SK-N-MC (cell line): ENCODE measurements around the gene PIK3C2G.

Experiments
- DNase-seq: peaks from one replicate; pipeline ENCODE4 v3.0.0-alpha.2; 2011; ENCODE audit warnings: low read depth, low spot score
- H3K27ac ChIP-seq: fragments of 200-600 bp; sonication (generic); 2 replicates; pipeline ENCODE4 v1.5.1; 2016; ENCODE audit warnings: mixed run types
- H3K36me3 ChIP-seq: fragments of 200-600 bp; sonication (generic); 2 replicates; pipeline ENCODE4 v1.6.1; 2017; ENCODE audit warnings: antibody characterized with exemption, low read length, mixed read lengths; ENCODE audit not compliant: insufficient read depth
- H3K4me3 ChIP-seq: fragments of 200-600 bp; sonication (generic); 2 replicates; pipeline ENCODE4 v1.5.1; 2016
- H3K9ac ChIP-seq: fragments of 200-600 bp; sonication (generic); 2 replicates; pipeline ENCODE4 v1.8.0; 2017; ENCODE audit warnings: mixed run types, mixed read lengths; ENCODE audit not compliant: insufficient read length
- H3K9me3 ChIP-seq: fragments of 200-600 bp; sonication (generic); 2 replicates; pipeline ENCODE4 v1.6.1; 2017; ENCODE audit warnings: low read depth, mild to moderate bottlenecking, antibody characterized with exemption, low read length, moderate library complexity, mixed read lengths
- EZH2 ChIP-seq: fragments of 200-600 bp; sonication (generic); IDR thresholded peaks from one replicate; pipeline ENCODE4 v1.6.1; 2017; ENCODE audit warnings: antibody characterized with exemption
- FOXP2 ChIP-seq: optimal IDR thresholded peaks from 2 replicates; pipeline ENCODE3; 2011; ENCODE audit warnings: mild to moderate bottlenecking, moderate library complexity; ENCODE audit not compliant: insufficient read depth; ENCODE audit errors: extremely low read length, control extremely low read depth
- POLR2AphosphoS5 ChIP-seq: IDR thresholded peaks from 2 replicates; pipeline ENCODE4 v1.6.1; 2012; ENCODE audit warnings: mild to moderate bottlenecking, low read depth, low read length, borderline replicate concordance

The PIK3C2G gene

GRCh38 chr12:18313306-18313705 lies 52.0 kb downstream of the PIK3C2G start:
- TF ChIP-seq POLR2AphosphoS5 (no peak), EZH2 (no peak), FOXP2 (no peak)
- Histone ChIP-seq H3K9me3 (no peaks in the 10 kb centered on the region), H3K9ac (no peak overlapping the region), H3K27ac (no peak overlapping the region), H3K4me3 (no peak overlapping the region), H3K36me3 (no peaks in the 10 kb centered on the region)
- DNase-seq, result no peak

DNA sequence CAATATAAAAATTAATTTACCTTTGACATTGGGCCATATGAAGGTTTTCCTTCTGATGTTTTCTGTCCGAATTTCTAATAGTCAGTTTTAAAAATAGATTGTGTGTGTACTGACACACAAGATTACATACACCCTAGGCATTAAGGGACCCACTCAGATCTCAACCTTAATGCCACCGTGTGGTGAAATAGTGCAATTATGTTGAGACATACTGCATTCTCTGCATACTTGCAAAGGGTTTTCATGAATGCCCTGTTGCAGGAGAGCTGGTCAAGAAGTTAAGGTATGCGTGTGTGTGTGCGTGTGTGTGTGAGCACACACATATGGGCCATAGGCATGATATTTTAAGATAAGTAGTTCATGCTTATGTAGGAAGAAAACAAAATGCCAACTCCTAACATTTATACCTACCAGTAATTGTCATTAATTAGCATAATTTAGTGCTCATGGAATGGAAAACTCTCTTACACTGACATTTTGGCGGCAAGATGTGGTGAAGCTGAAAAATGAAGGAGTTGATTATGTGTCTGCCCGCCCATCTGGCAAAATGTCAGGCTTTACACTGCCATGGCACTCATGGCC lies 58.8 kb downstream of the PIK3C2G start:
- H3K36me3 ChIP-seq, result no peaks in the 10 kb centered on the region
- no peak for DNase-seq
- TF ChIP-seq FOXP2 (no peak), POLR2AphosphoS5 (no peak), EZH2 (no peak)
- H3K27ac ChIP-seq, result 0 out of 2 replicates have a peak overlapping the region, but pooled peaks have one; percentile 7
- no peaks in the 10 kb centered on the region for H3K9me3 ChIP-seq
- peak overlapping the region; percentile 28; the same call in 1 of the 2 replicates for H3K4me3 ChIP-seq
- H3K9ac ChIP-seq, result no peak overlapping the region

GRCh38 chr12:18320976-18321375 lies 59.7 kb downstream of the PIK3C2G start:
- Histone ChIP-seq H3K36me3 (no peaks in the 10 kb centered on the region), H3K4me3 (no peak overlapping the region), H3K9me3 (no peaks in the 10 kb centered on the region), H3K9ac (no peak overlapping the region), H3K27ac (no peak overlapping the region)
- DNase-seq, result no peak
- TF ChIP-seq FOXP2, result no peak
- TF ChIP-seq EZH2, result no peak
- no peak for TF ChIP-seq POLR2AphosphoS5

DNA sequence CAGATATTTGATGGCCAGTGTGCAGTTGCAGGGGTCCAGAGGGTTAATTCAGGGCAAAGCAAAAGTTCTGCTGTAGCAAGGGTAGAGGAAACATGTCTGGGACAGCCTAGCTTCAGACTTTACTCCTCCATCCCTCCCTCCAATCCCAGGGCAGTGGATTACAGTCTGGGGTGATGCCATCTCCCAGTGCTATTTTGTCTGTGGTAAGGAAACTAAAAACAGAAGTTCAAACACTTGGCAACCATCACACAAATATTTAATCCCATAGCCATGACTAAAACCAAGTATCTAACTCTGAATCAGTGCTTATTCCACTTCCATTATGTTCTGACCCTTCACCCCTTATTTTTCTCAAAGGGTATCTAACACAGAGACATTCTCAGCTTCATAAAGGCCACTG lies 61.8 kb downstream of the PIK3C2G start:
- DNase-seq, result no peak

DNA sequence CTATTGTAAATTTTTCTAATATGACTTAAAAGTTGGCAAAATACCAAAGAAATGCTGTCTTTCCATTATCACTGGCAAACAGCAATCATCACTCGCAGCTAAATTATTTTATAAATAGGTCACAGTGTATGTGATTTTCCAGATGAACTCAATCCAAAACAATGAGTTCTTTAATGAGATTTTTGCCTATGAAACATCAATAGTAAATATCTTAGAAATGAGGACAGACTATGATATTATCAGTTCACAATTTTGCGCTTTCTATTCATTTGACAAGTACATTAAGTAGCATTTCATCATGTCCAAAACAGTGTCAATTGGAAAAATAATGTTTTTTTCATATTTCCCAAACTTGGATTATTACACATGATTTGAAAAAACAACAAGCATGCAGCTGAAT lies 65.7 kb downstream of the PIK3C2G start:
- Histone ChIP-seq H3K9me3 (no peaks in the 10 kb centered on the region), H3K9ac (no peak overlapping the region), H3K27ac (no peak overlapping the region), H3K36me3 (no peaks in the 10 kb centered on the region), H3K4me3 (no peak overlapping the region)
- TF ChIP-seq EZH2 (no peak), POLR2AphosphoS5 (no peak), FOXP2 (no peak)
- no peak for DNase-seq

More for the DNA sequence above, 61.8 kb downstream of the PIK3C2G start:
- H3K27ac ChIP-seq, result no peak overlapping the region
- no peak overlapping the region for H3K9ac ChIP-seq
- H3K36me3 ChIP-seq, result no peaks in the 10 kb centered on the region
- H3K4me3 ChIP-seq, result no peak overlapping the region
- no peak for TF ChIP-seq EZH2
- no peak for TF ChIP-seq FOXP2
- TF ChIP-seq POLR2AphosphoS5, result no peak
- no peaks in the 10 kb centered on the region for H3K9me3 ChIP-seq

DNA sequence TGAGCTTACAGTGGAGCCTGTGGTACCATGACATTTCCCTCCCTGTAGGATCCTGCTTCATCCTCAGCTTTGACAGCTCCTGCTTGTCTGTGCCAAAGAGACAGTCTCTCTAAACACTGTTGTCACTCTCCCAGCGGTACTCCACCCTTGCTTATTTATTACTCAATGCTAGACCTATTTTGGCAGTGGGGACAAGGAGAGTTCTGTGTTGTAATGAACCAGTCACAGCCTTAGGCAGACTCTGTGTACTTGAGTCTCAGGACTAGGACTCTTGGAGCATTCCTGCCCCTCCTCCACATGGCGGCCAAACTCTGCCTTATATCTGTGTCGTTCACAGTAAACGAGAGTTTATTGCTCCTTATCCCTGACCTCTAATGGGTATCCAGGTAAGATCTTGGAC lies 70.9 kb downstream of the PIK3C2G start:
- no peak overlapping the region for H3K27ac ChIP-seq
- no peak overlapping the region for H3K4me3 ChIP-seq
- no peaks in the 10 kb centered on the region for H3K36me3 ChIP-seq
- no peaks in the 10 kb centered on the region for H3K9me3 ChIP-seq
- no peak for DNase-seq
- H3K9ac ChIP-seq, result no peak overlapping the region
- TF ChIP-seq FOXP2, result no peak
- no peak for TF ChIP-seq POLR2AphosphoS5
- TF ChIP-seq EZH2, result no peak

GRCh38 chr12:18339633-18340032 lies 78.3 kb downstream of the PIK3C2G start:
- DNase-seq, result no peak
- Histone ChIP-seq H3K36me3 (no peaks in the 10 kb centered on the region), H3K27ac (no peak overlapping the region), H3K4me3 (no peak overlapping the region), H3K9ac (no peak overlapping the region), H3K9me3 (no peaks in the 10 kb centered on the region)
- TF ChIP-seq POLR2AphosphoS5, result no peak
- TF ChIP-seq FOXP2, result no peak
- no peak for TF ChIP-seq EZH2

DNA sequence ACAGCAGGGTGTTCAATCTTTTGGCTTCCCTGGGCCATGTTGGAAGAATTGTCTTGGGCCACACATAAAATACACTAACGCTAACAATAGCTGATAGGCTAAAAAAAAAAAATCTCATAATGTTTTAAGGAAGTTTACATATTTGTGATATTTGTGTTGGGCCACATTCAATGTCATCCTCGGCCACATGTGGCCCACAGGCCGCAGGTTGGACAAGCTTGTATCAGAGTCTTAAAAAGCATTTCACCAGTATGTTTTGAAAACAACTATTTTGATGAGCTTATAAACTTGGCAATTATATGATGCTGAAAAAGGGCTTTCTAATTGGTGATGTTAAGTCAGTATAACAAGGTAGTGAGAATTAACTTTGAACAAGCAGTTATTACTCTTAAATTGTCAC lies 78.9 kb downstream of the PIK3C2G start:
- Histone ChIP-seq H3K27ac (no peak overlapping the region), H3K9me3 (no peaks in the 10 kb centered on the region), H3K36me3 (no peaks in the 10 kb centered on the region), H3K9ac (no peak overlapping the region), H3K4me3 (no peak overlapping the region)
- DNase-seq, result no peak
- no peak for TF ChIP-seq EZH2
- no peak for TF ChIP-seq POLR2AphosphoS5
- TF ChIP-seq FOXP2, result no peak

GRCh38 chr12:18340786-18341185 lies 79.5 kb downstream of the PIK3C2G start:
- H3K4me3 ChIP-seq, result no peak overlapping the region
- H3K9me3 ChIP-seq, result no peaks in the 10 kb centered on the region
- no peak for DNase-seq
- no peak for TF ChIP-seq FOXP2
- no peak for TF ChIP-seq EZH2
- TF ChIP-seq POLR2AphosphoS5, result no peak
- H3K27ac ChIP-seq, result no peak overlapping the region
- H3K9ac ChIP-seq, result no peak overlapping the region
- no peaks in the 10 kb centered on the region for H3K36me3 ChIP-seq
